ENCODE results near the gene SKAP2.

Gene SKAP2, protein sequence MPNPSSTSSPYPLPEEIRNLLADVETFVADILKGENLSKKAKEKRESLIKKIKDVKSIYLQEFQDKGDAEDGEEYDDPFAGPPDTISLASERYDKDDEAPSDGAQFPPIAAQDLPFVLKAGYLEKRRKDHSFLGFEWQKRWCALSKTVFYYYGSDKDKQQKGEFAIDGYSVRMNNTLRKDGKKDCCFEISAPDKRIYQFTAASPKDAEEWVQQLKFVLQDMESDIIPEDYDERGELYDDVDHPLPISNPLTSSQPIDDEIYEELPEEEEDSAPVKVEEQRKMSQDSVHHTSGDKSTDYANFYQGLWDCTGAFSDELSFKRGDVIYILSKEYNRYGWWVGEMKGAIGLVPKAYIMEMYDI

DNA sequence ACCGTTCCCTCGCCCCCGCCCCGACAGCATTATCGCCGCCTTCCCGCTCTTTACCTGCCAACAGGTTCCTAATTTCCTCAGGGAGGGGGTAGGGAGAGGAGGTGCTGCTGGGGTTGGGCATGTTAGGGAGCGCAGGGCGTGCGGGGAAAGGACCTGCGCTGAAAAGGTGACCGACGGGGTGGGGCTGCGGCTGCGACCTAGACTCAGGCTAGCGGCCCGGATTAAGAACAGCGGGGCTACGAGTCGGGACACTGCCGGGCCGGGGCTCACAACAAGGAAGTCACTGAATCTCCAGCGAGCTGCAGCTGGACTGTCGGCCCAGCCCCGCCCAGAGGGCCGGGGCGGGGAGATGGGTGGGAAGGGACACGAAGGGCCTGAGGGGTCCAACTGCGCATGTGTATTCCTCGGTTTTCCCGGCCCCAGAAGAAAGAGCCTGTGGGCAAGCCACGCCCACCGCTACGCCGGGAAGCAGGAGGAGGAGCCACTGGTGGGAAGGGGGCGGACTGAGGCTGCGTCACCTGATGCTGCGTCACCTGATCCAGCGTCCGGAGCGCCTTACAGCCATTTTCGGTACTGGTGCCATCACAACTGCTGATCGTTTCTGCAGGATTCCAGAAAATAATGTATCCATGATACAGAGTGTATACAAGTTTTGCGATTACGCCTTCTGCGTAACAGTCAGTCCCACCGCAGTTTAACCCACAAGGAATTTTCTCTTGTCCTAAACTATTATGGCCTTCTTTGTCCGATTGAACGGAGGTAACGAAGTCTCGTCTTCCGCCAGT is at the start of gene SKAP2:
Gene SKAP2, minus strand, starts transcription at position 282 of the 785 bp plus-strand sequence. Its CDS starts 161 bp downstream, at position 121.
- TF ChIP-seq, protein P1, sequence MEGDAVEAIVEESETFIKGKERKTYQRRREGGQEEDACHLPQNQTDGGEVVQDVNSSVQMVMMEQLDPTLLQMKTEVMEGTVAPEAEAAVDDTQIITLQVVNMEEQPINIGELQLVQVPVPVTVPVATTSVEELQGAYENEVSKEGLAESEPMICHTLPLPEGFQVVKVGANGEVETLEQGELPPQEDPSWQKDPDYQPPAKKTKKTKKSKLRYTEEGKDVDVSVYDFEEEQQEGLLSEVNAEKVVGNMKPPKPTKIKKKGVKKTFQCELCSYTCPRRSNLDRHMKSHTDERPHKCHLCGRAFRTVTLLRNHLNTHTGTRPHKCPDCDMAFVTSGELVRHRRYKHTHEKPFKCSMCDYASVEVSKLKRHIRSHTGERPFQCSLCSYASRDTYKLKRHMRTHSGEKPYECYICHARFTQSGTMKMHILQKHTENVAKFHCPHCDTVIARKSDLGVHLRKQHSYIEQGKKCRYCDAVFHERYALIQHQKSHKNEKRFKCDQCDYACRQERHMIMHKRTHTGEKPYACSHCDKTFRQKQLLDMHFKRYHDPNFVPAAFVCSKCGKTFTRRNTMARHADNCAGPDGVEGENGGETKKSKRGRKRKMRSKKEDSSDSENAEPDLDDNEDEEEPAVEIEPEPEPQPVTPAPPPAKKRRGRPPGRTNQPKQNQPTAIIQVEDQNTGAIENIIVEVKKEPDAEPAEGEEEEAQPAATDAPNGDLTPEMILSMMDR (IDR thresholded peaks at IDR 0.05; ENCODE audit: extremely low read depth, missing control alignments): no peak
- DNase-seq (ENCODE audit: low spot score): peak; percentile 91

DNA sequence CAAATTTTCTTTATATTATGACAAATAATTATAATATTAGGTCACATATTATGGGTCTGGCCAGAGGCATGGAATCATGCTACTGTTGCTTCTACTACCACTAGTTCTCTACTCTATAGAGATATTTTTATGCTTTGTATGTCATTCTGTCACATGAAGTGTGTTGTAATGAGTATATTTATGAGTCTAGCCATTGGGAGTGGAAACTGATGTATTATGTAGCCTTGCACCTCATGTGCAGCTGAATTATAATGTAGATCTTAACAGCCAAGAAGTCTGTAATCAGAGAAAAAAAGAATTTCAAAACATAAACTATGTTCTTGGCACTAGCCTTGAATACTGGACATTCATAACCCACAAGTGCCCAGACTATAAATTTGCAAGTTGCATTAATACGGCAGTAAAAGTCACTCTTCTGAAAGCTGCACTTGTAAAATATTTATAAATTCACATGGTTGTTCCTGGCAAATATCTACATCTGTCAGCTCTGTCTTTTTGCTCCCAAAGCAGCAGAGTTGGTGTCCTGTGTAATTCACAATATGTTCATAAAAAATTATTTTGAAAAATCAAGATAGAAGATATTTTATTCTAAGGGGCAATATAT is 48.6 kb upstream of the SKAP2 start:
- TF ChIP-seq, protein P1 (IDR thresholded peaks at IDR 0.05; ENCODE audit: extremely low read depth, missing control alignments): no peak

DNA sequence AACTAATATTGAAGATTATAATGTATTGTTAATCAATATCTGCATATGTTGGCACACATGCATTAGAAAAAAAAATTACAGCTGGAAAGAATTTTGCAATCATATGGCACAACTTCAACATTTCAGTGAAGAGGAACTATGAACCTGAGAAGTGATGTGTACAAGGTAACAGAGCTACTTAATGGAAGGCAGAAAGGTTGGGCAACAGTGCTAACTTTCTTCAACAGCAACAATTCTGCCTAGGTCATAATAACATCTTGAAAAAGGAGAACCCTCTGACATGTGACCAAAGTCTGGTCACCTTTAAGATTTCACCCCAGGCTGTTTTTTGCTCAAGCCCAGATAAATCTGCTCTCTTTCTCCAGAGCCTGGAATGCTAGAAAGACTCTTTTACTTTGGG is 47.9 kb upstream of the SKAP2 start:
- no peak for DNase-seq (ENCODE audit: low spot score)
- TF ChIP-seq, protein P1 (IDR thresholded peaks at IDR 0.05; ENCODE audit: extremely low read depth, missing control alignments): no peak

More for the DNA sequence above, 48.6 kb upstream of the SKAP2 start:
- no peak for DNase-seq (ENCODE audit: low spot score)

DNA sequence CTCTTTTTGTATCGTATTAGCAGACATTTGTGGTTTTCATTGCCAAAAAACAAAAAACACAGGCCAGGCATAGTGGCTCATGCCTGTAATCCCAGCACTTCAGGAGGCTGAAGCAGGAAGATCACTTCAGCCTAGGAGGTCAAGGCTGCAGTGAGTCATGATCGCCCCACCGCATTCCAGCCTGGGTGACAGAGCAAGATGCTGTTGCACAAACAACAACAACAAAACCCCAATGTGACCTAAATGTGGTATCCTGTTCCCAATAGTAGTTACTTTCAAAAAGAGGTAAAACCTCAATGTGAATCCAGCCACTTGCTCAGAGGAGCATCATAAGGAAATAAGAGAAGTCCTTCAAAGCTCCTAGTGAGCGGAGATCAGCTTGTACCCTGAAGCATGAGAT is 45.8 kb upstream of the SKAP2 start:
- TF ChIP-seq, protein P1 (IDR thresholded peaks at IDR 0.05; ENCODE audit: extremely low read depth, missing control alignments): no peak
- no peak for DNase-seq (ENCODE audit: low spot score)

DNA sequence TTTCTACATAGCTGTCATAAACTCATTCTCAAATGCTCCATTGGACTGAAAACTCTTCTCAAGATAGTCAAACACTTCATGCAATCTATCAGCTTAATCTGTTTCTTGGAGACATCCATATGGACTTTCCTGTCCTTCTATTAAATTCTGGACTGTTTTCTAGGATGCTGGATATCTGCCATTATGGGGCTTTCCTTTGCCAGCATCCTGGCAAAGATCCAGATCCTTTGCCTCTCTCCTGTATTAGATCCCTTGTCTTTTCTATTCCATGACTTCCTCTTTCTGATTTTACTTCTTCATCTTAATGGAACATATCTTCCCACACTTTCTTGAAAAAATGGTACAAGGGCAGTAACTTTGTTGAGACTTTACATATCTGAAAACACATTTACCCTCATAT is 35.9 kb upstream of the SKAP2 start:
- DNase-seq (ENCODE audit: low spot score): no peak
- TF ChIP-seq, protein P1 (IDR thresholded peaks at IDR 0.05; ENCODE audit: extremely low read depth, missing control alignments): no peak

DNA sequence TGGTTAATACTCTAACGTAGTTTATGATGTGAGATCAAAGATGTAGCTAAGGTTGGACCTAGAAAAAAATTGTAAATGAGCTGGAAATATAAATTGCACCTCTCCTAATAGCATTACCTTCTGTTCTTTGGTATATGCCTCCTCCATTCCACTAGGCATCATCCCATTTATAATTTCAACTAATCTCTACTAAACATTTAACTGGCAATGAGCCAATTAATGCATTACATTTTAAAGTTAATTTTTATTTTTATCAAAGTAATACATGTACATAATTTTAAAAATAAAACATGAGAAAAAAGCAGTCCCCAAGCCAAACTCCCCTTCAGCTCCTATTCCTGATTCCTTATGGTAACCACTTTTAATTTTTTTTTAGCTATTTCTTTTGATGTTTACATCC is 35.1 kb upstream of the SKAP2 start:
- TF ChIP-seq, protein P1 (IDR thresholded peaks at IDR 0.05; ENCODE audit: extremely low read depth, missing control alignments): no peak
- DNase-seq (ENCODE audit: low spot score): no peak

DNA sequence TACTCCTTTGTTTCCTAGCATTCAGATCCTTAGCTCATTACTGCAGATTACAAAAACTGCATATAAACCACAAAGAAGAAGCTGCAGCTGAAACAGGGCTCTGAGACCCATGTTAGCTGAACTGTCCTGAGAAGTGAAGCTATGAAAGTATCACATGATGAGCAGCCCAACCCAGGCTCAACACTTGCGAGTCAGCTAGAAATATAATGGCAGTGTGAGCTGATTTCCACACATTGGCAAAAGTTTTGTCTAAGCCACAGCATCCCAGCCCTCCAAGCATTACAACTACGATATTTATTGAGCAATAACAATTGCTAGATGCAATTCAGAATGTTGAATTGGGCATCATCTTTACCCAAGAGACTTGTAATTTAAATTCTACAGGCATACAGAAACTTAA is 34.5 kb upstream of the SKAP2 start:
- no peak for DNase-seq (ENCODE audit: low spot score)
- TF ChIP-seq, protein P1 (IDR thresholded peaks at IDR 0.05; ENCODE audit: extremely low read depth, missing control alignments): no peak

Measured in GM20000 (cell line).